Measurements from ENCODE around the gene IAH1. TPM values are rescaled to one million over a fixed set of nuclear protein-coding genes. Genes with fewer than 3 reads are reported as not detected.

Gene IAH1
- total and polyA plus RNA-seq, 2 of the 4 experiments (the other 2 are of a cell fraction): 84.5 to 89.8 TPM

DNA sequence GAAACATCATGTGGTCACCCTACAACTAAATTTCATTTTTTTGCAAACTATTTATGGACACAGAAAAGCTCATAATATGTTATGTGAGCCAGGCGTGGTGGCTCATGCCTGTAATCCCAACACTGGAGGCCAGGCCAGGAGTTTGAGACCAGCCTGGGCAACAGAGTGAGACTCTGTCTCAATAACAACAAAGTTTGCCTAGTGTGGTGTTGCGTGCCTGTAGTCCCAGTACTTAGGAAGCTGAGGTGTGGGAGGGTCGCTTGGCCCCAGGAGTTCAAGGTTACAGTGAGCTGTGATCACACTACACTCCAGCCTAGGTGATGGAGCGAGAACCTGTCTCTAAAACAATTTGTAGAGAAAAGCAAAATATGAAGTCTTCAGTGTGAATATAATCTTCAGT lies 5.8 kb downstream of the IAH1 start:
- BruUV-seq (replicated peaks): no TSS peak

More for the DNA sequence above, 5.8 kb downstream of the IAH1 start:
- Histone ChIP-seq H3K56ac (ENCODE audit: extremely low read depth, insufficient read depth, low read length) (no peak overlapping the region), H3K9me3 (ENCODE audit: control insufficient read depth, insufficient read depth, low read length) (no peaks in the 10 kb centered on the region), H4K91ac (ENCODE audit: insufficient read depth, low read depth, low read length) (no peak overlapping the region), H3K4ac (ENCODE audit: low read depth, low read length) (no peak overlapping the region), H2BK20ac (ENCODE audit: low read depth, low read length) (no peak overlapping the region), H3K27ac (ENCODE audit: insufficient read depth, low read length) (no peak overlapping the region), H4K20me1 (ENCODE audit: insufficient read depth, low read length) (peaks cover 43% of the 10 kb centered on the region), H3K4me3 (ENCODE audit: insufficient read depth, low read depth, low read length) (no peak overlapping the region), H3K4me1 (ENCODE audit: control insufficient read depth, insufficient read depth, low read length) (peaks cover 19% of the 10 kb centered on the region), H4K8ac (ENCODE audit: low read depth in 2 of 2, low read length in 2 of 2) (no peak overlapping the region), H3K36me3 (ENCODE audit: control insufficient read depth, insufficient read depth, low read length) (peaks cover 52% of the 10 kb centered on the region), H2AK9ac (replicated peaks; ENCODE audit: low read depth, low read length, poor library complexity) (no peak overlapping the region), H3K9ac (ENCODE audit: low read depth, low read length) (no peak overlapping the region), H2BK120ac (ENCODE audit: low read depth, low read length) (no peak overlapping the region), H3K23ac (ENCODE audit: low read depth, low read length) (no peak overlapping the region; the same call in 1 of the 2 replicates), H2AFZ (replicated peaks; ENCODE audit: low read length, poor library complexity) (no peak overlapping the region), H3K18ac (ENCODE audit: low read depth, low read length) (no peak overlapping the region), H3K9me1 (ENCODE audit: insufficient read depth, low read length) (peaks cover 18% of the 10 kb centered on the region), H3K4me2 (ENCODE audit: low read depth, low read length) (no peak overlapping the region), H2AK5ac (ENCODE audit: low read depth, low read length) (no peak overlapping the region), H3K14ac (replicated peaks; ENCODE audit: low read depth, low read length) (no peak overlapping the region), H3K79me1 (ENCODE audit: low read depth in 1 of 2, low read length in 2 of 2) (peaks cover 30 to 84% of the 10 kb centered on the region in 2 experiments), H4K5ac (ENCODE audit: low read depth, low read length) (no peak overlapping the region), H3K27me3 (ENCODE audit: control insufficient read depth, insufficient read depth, low read length) (no peaks in the 10 kb centered on the region), H2BK5ac (ENCODE audit: low read depth, low read length, poor library complexity, severe bottlenecking) (no peak overlapping the region), H2BK15ac (ENCODE audit: low read depth, low read length) (no peak overlapping the region)
- in situ Hi-C loops (cut with MboI; ENCODE audit: low sequenced_read_pairs) (no loop called here), dilution Hi-C loops (cut with HindIII; ENCODE audit: low sequenced_read_pairs, unreplicated experiment) (no loop called here), intact Hi-C loops (cut with micrococcal nuclease) (no loop called here)
- TF ChIP-seq RFX5 (IDR thresholded peaks at IDR 0.05; ENCODE audit: low read depth, low read length): no peak
- TF ChIP-seq, protein P1, sequence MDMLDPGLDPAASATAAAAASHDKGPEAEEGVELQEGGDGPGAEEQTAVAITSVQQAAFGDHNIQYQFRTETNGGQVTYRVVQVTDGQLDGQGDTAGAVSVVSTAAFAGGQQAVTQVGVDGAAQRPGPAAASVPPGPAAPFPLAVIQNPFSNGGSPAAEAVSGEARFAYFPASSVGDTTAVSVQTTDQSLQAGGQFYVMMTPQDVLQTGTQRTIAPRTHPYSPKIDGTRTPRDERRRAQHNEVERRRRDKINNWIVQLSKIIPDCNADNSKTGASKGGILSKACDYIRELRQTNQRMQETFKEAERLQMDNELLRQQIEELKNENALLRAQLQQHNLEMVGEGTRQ (IDR thresholded peaks at IDR 0.05; ENCODE audit: low read depth, low read length): no peak
- ATAC-seq (ENCODE audit: low read depth): no peak
- no CpG with 5 or more reads among the region's 4 CpGs for WGBS, 2 experiments (ENCODE audit: extremely low coverage in 2 of 2, insufficient read length in 1 of 2)
- no peak for DNase-seq
- ChIA-PET CTCF (no interaction called here), POLR2A (ENCODE audit: unreplicated experiment) (no interaction called here)

Data from IMR-90 (cell line).